K562 (cell line): Measurements from ENCODE around the gene PRDM12. TPM values are rescaled to one million over a fixed set of nuclear protein-coding genes. Genes with fewer than 3 reads are reported as not detected.

Experiments
- ARID1B ChIP-seq: fragments of 450-650 bp; IDR thresholded peaks from 2 replicates; pipeline ENCODE4 v1.6.1; 2016; ENCODE audit warnings: antibody characterized with exemption, mild to moderate bottlenecking, inconsistent platforms
- BRF1 ChIP-seq: IDR thresholded peaks from 3 replicates; pipeline ENCODE4 v1.6.1; 2011; ENCODE audit warnings: borderline replicate concordance, mild to moderate bottlenecking; ENCODE audit not compliant: insufficient read length; ENCODE audit errors: extremely low read depth
- DACH1 ChIP-seq: fragments of 450-650 bp; IDR thresholded peaks from 2 replicates; pipeline ENCODE4 v1.6.1; 2018; ENCODE audit not compliant: partially characterized antibody
- DPF2 ChIP-seq: fragments of 450-650 bp; IDR thresholded peaks from 2 replicates; pipeline ENCODE4 v1.6.1; 2016
- EP400 ChIP-seq: fragments of 450-650 bp; IDR thresholded peaks from 2 replicates; pipeline ENCODE4 v1.6.1; 2017; ENCODE audit warnings: antibody characterized with exemption, mild to moderate bottlenecking, moderate library complexity
- ETV1 ChIP-seq: fragments of 450-650 bp; conservative IDR thresholded peaks from 2 replicates; pipeline ENCODE4 v1.6.1; 2016; ENCODE audit warnings: missing genetic modification characterization, control low read depth, low read depth, missing compliant biosample characterization
- HES1 ChIP-seq: fragments of 450-650 bp; IDR thresholded peaks from 2 replicates; pipeline ENCODE4 v1.6.1; 2016; ENCODE audit warnings: low read depth, mild to moderate bottlenecking, moderate library complexity
- HMG20A ChIP-seq: fragments of 450-650 bp; formaldehyde crosslinking; conservative IDR thresholded peaks from 2 replicates; pipeline ENCODE4 v1.4.0; 2020; ENCODE audit warnings: mild to moderate bottlenecking, mixed read lengths
- KDM5B ChIP-seq: fragments of 200-600 bp; sonication (generic); IDR thresholded peaks from 2 replicates; pipeline ENCODE4 v1.6.1; 2012; ENCODE audit warnings: low read depth, mild to moderate bottlenecking, moderate library complexity, low read length, control low read depth, inconsistent platforms; ENCODE audit not compliant: insufficient replicate concordance
- NFIX ChIP-seq: fragments of 250-450 bp; sonication (Bioruptor Pico); IDR thresholded peaks from 2 replicates; pipeline ENCODE4 v1.4.0; 2020; ENCODE audit warnings: low read depth, mild to moderate bottlenecking, moderate library complexity
- NFRKB ChIP-seq: fragments of 450-650 bp; IDR thresholded peaks from 2 replicates; pipeline ENCODE4 v1.6.1; 2016; ENCODE audit warnings: low read depth
- NR4A1 ChIP-seq, 2 experiments: fragments of 250-450 bp in 1 of 2; fragments of 450-650 bp in 1 of 2; sonication (Bioruptor Pico) in 1 of 2; IDR thresholded peaks; 2 replicates each; pipeline versions ENCODE4 v1.4.0 to v1.6.1; 2016 to 2020; ENCODE audit warnings: mild to moderate bottlenecking in 2 of 2, missing compliant biosample characterization in 1 of 2, missing genetic modification characterization in 1 of 2, moderate library complexity in 1 of 2
- POLR2H ChIP-seq: IDR thresholded peaks from 2 replicates; pipeline ENCODE4 v1.6.1; 2016; ENCODE audit warnings: missing genetic modification characterization, low read depth, mild to moderate bottlenecking, control low read depth, missing compliant biosample characterization, moderate library complexity
- POLR3A ChIP-seq: IDR thresholded peaks from 2 replicates; pipeline ENCODE4 v1.6.1; 2011; ENCODE audit warnings: borderline replicate concordance, mild to moderate bottlenecking, moderate library complexity; ENCODE audit not compliant: insufficient read length, insufficient read depth; ENCODE audit errors: extremely low read depth
- PRMT5 ChIP-seq: sonication (generic); formaldehyde crosslinking; IDR thresholded peaks from 2 replicates; pipeline ENCODE4 v1.5.0; 2020; ENCODE audit warnings: missing genetic modification reagents
- SETDB1 ChIP-seq: IDR thresholded peaks from one replicate; pipeline ENCODE4 v1.6.1; 2012; ENCODE audit warnings: low read length, control low read depth, inconsistent platforms
- SPI1 ChIP-seq: IDR thresholded peaks from 2 replicates; pipeline ENCODE4 v1.6.1; 2011; ENCODE audit warnings: low read depth, low read length, control low read depth, borderline replicate concordance
- SREBF1 ChIP-seq: fragments of 150-350 bp; IDR thresholded peaks from 2 replicates; pipeline ENCODE4 v1.6.1; 2014; ENCODE audit warnings: antibody characterized with exemption, low read depth, low read length, borderline replicate concordance
- SRSF1 ChIP-seq: fragments of 200-400 bp; formaldehyde crosslinking; IDR thresholded peaks from 2 replicates; pipeline ENCODE4 v1.6.1; 2017; ENCODE audit warnings: mild to moderate bottlenecking, low read depth, low read length, moderate library complexity
- SRSF9 ChIP-seq: fragments of 200-400 bp; formaldehyde crosslinking; IDR thresholded peaks from 2 replicates; pipeline ENCODE4 v1.6.1; 2017; ENCODE audit warnings: low read depth, low read length, borderline replicate concordance
- TAF15 ChIP-seq: fragments of 200-400 bp; formaldehyde crosslinking; IDR thresholded peaks from 2 replicates; pipeline ENCODE4 v1.6.1; 2017; ENCODE audit warnings: mild to moderate bottlenecking, low read depth, low read length, moderate library complexity
- TFAP4 ChIP-seq: sonication (generic); formaldehyde crosslinking; IDR thresholded peaks from 2 replicates; pipeline ENCODE4 v1.8.0; 2022; ENCODE audit warnings: missing genetic modification reagents, mild to moderate bottlenecking, moderate library complexity, borderline replicate concordance
- U2AF1 ChIP-seq: fragments of 200-400 bp; formaldehyde crosslinking; optimal IDR thresholded peaks from 2 replicates; pipeline ENCODE3; 2017; ENCODE audit warnings: mild to moderate bottlenecking, low read depth, low read length, moderate library complexity
- XRCC4 ChIP-seq: IDR thresholded peaks from one replicate; pipeline ENCODE4 v1.6.1; 2011; ENCODE audit not compliant: insufficient read depth, insufficient read length; ENCODE audit errors: extremely low read depth
- YY1 ChIP-seq, 3 experiments: IDR thresholded peaks; 2 replicates each; pipeline ENCODE4 v1.6.1; 2011; ENCODE audit warnings: low read length in 2 of 3, mild to moderate bottlenecking in 2 of 3, moderate library complexity in 2 of 3, borderline replicate concordance in 1 of 3, control low read depth in 1 of 3, low read depth in 1 of 3; ENCODE audit not compliant: insufficient read depth in 3 of 3, insufficient replicate concordance in 2 of 3, control insufficient read depth in 1 of 3, insufficient read length in 1 of 3; ENCODE audit errors: extremely low read depth in 1 of 3
- ZBTB8A ChIP-seq: fragments of 450-650 bp; IDR thresholded peaks from 2 replicates; pipeline ENCODE4 v1.6.1; 2018; ENCODE audit warnings: mild to moderate bottlenecking, moderate library complexity; ENCODE audit not compliant: partially characterized antibody
- ZFPM2 ChIP-seq: fragments of 250-450 bp; sonication (Bioruptor Pico); IDR thresholded peaks from 2 replicates; pipeline ENCODE4 v1.5.1; 2022; ENCODE audit warnings: mild to moderate bottlenecking
- ZNF778 ChIP-seq: fragments of 450-650 bp; formaldehyde crosslinking; IDR thresholded peaks from 2 replicates; pipeline ENCODE4 v1.4.0; 2020; ENCODE audit warnings: mild to moderate bottlenecking, moderate library complexity
- polyA plus RNA-seq, 8 experiments: library from polyadenylated mRNA; depleted of rRNA in 4 of 8; stranded (reverse) in 5 of 8; unstranded in 3 of 8; fragments of >200 nt; fragmentation: Nextera tagmentation in 2 of 8; fragmentation: Illumina TruSeq in 1 of 8; extraction: Ambion mirVana in 2 of 8; extraction: Trizol in 1 of 8; gene quantifications; 2 replicates each; pipeline versions ENCODE4 v1.2.1 to v1.2.3, GENCODE V29; 2011 to 2014; ENCODE audit warnings: inconsistent platforms in 1 of 8, missing spikeins in 1 of 8
- total RNA-seq, 7 experiments: library from RNA; depleted of rRNA in 6 of 7; stranded (reverse); fragments of >200 nt in 6 of 7; fragmentation: Illumina TruSeq in 2 of 7; extraction: Trizol in 2 of 7; gene quantifications; 2 replicates each; pipeline versions ENCODE4 v1.2.1 to v1.2.3, GENCODE V29; 2011 to 2021; ENCODE audit warnings: low replicate concordance in 1 of 7

Gene PRDM12
- total and polyA plus RNA-seq, 9 of the 15 experiments (the other 6 are each of a cell fraction or from before 2014, with no cell fraction given) = 0.04 to 0.22 (median 0.07) TPM; not detected in 3

GRCh38 chr9:130693426-130694191 is 29.2 kb downstream of the PRDM12 start, which contains the start of gene EXOSC2 (continued):
- TF ChIP-seq DPF2 (no peak), SPI1 (no peak), PRMT5 (CRISPR knock-in tag) (no peak), DACH1 (no peak), HES1 (no peak), YY1 (IDR thresholded peaks at IDR 0.05; ENCODE audit: borderline replicate concordance in 1 of 3, control insufficient read depth in 1 of 3, extremely low read depth in 1 of 3, insufficient read depth in 3 of 3, insufficient read length in 1 of 3, insufficient replicate concordance in 2 of 3, low read depth in 1 of 3, low read length in 2 of 3) (peak; percentile 98 to 100 (median 100)), EP400 (peak; percentile 97), U2AF1 (no peak), POLR2H (tag) (peak; percentile 80), KDM5B (peak; percentile 93), ZFPM2 (CRISPR knock-in tag) (no peak), ZBTB8A (no peak), POLR3A (no peak), SETDB1 (no peak), XRCC4 (no peak), NR4A1 (CRISPR knock-in tag; IDR thresholded peaks at IDR 0.05) (no peak), NR4A1 (tag; IDR thresholded peaks at IDR 0.05) (no peak), SRSF1 (no peak), TAF15 (no peak), HMG20A (no peak), NFIX (CRISPR knock-in tag) (no peak), ARID1B (no peak), TFAP4 (CRISPR knock-in tag) (peak; percentile 68; the same call in 1 of the 2 replicates), ETV1 (tag) (no peak), ZNF778 (no peak), NFRKB (peak; percentile 74; the same call in 1 of the 2 replicates), SREBF1 (no peak), BRF1 (no peak), SRSF9 (no peak)
